Keratinocyte (primary cell): Measurements from ENCODE around the gene SETD2. TPM values are rescaled to one million over a fixed set of nuclear protein-coding genes. Genes with fewer than 3 reads are reported as not detected.
A peak's percentile ranks its signal among the peaks of the same experiment; 100 is the strongest.

Source experiments
- DNase-seq: peaks from one replicate; pipeline ENCODE4 v3.0.0-alpha.2; 2011; ENCODE audit warnings: low read depth, missing footprints, low spot score
- FAIRE-seq: peaks from 2 replicates; lab custom pipeline; 2011; peaks lifted over from hg19 to GRCh38; lab: Jason Lieb, UNC
- H2AFZ ChIP-seq: 2 replicates; pipeline ENCODE4 v1.6.0; 2012; ENCODE audit warnings: low read length, control low read depth, inconsistent platforms; ENCODE audit not compliant: control insufficient read depth
- H3K27ac ChIP-seq: 2 replicates; pipeline ENCODE4 v1.5.1; 2011; ENCODE audit warnings: low read length; ENCODE audit not compliant: control insufficient read depth, insufficient read depth
- H3K27me3 ChIP-seq: 3 replicates; pipeline ENCODE4 v1.6.0; 2011; ENCODE audit warnings: low read length; ENCODE audit not compliant: control insufficient read depth, insufficient read depth; ENCODE audit errors: extremely low read depth
- H3K36me3 ChIP-seq, 2 experiments: 2 replicates in 1 of 2; 3 replicates in 1 of 2; pipeline ENCODE4 v1.5.1; 2011; ENCODE audit warnings: low read length in 2 of 2, mild to moderate bottlenecking in 1 of 2; ENCODE audit not compliant: control insufficient read depth in 2 of 2, insufficient read depth in 2 of 2; ENCODE audit errors: extremely low read depth in 1 of 2
- H3K4me1 ChIP-seq: 3 replicates; pipeline ENCODE4 v1.5.1; 2011; ENCODE audit warnings: low read length; ENCODE audit not compliant: control insufficient read depth, insufficient read depth; ENCODE audit errors: extremely low read depth
- H3K4me2 ChIP-seq: 3 replicates; pipeline ENCODE4 v1.6.0; 2011; ENCODE audit warnings: low read depth, low read length; ENCODE audit not compliant: control insufficient read depth, insufficient read depth; ENCODE audit errors: extremely low read depth
- H3K4me3 ChIP-seq, 3 experiments: fragments of 200-600 bp in 1 of 3; sonication (generic) in 1 of 3; 2 replicates in 2 of 3; 3 replicates in 1 of 3; pipeline ENCODE4 v1.5.1; 2011 to 2016; ENCODE audit warnings: low read length in 3 of 3, mild to moderate bottlenecking in 3 of 3, control low read depth in 2 of 3, inconsistent platforms in 1 of 3, low read depth in 1 of 3, mixed read lengths in 1 of 3, mixed run types in 1 of 3, moderate library complexity in 1 of 3; ENCODE audit not compliant: control insufficient read depth in 2 of 3, insufficient read depth in 2 of 3; ENCODE audit errors: extremely low read depth in 1 of 3
- H3K79me2 ChIP-seq: 2 replicates; pipeline ENCODE4 v1.6.0; 2012; ENCODE audit warnings: low read length; ENCODE audit not compliant: control insufficient read depth, insufficient read depth
- H3K9ac ChIP-seq: 3 replicates; pipeline ENCODE4 v1.6.0; 2011; ENCODE audit warnings: low read length; ENCODE audit not compliant: control insufficient read depth, insufficient read depth; ENCODE audit errors: extremely low read depth
- H3K9me1 ChIP-seq: 3 replicates; pipeline ENCODE4 v1.6.0; 2011; ENCODE audit warnings: low read length; ENCODE audit not compliant: control insufficient read depth, insufficient read depth; ENCODE audit errors: extremely low read depth
- H3K9me3 ChIP-seq: 2 replicates; pipeline ENCODE4 v1.5.1; 2012; ENCODE audit warnings: low read depth, low read length; ENCODE audit not compliant: control insufficient read depth
- H4K20me1 ChIP-seq: 3 replicates; pipeline ENCODE4 v1.6.0; 2011; ENCODE audit warnings: low read length; ENCODE audit not compliant: control insufficient read depth, insufficient read depth; ENCODE audit errors: extremely low read depth
- EZH2 ChIP-seq: IDR thresholded peaks from one replicate; pipeline ENCODE4 v1.6.1; 2012; ENCODE audit warnings: inconsistent platforms, mild to moderate bottlenecking, low read length, moderate library complexity
- dilution Hi-C: fragments of 300-500 bp; cut with MboI; formaldehyde crosslinking; loops from one replicate; pipeline ENCODE4 v1.7.0; 2020; ENCODE audit warnings: low sequenced_read_pairs; ENCODE audit not compliant: extremely low pct_ligation_motif_present
- polyA plus RNA-seq, 5 experiments: library from polyadenylated mRNA; depleted of rRNA in 3 of 5; stranded (reverse) in 3 of 5; stranded (forward) in 1 of 5; unstranded in 1 of 5; fragments of >200 nt; gene quantifications; 1 replicate in 1 of 5; 2 replicates in 3 of 5; 3 replicates in 1 of 5; pipeline versions ENCODE4 v1.2.1 to v1.2.3, GENCODE V29; 2011 to 2012; ENCODE audit warnings: missing spikeins in 2 of 5, low read depth in 1 of 5, low replicate concordance in 1 of 5
- TF ChIP-seq, protein P1 (sequence below), 3 experiments: IDR thresholded peaks in 1 of 3; conservative IDR thresholded peaks in 1 of 3; optimal IDR thresholded peaks in 1 of 3; 2 replicates in 2 of 3; 3 replicates in 1 of 3; pipeline versions ENCODE3 to v1.5.1; 2011; ENCODE audit warnings: low read length in 3 of 3, mild to moderate bottlenecking in 3 of 3, moderate library complexity in 2 of 3, control low read depth in 1 of 3, inconsistent platforms in 1 of 3; ENCODE audit not compliant: insufficient read depth in 2 of 3; ENCODE audit errors: extremely low read depth in 1 of 3

Gene SETD2
- polyA plus RNA-seq, 1 donor (not counting 4 experiments of a cell fraction or from before 2014, with no cell fraction given), result 23.3 TPM

DNA sequence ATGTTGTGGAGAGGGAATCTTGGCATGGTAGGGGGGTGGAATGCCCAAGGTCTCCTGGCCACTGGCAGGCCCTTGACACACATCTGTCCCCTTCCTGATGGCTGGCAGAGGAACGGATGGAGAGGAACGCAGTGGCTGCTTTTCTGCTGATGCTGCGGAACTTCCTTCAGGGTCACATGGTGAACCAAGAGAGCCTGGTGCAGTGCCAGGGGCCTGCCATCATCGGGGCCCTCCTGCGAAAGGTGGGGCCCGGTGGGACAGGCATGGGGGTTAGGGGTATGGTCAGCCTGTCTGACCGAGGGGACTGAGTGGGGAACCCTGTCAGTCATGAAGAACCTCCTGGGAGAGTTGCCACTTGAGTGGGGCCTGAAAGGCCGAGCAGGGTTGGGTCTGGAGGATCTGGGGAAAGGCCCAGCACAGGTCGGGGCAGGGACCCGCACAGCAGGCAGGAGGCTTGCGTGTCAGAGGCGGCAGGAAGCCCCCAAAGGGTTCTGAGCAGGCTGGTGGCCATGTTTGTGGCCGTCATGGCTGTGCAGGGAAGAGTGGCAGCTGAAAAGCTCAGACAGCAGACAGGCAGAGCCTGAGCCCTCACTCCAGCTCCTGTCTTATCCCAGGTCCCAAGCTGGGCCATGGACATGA lies 166.3 kb downstream of the SETD2 start:
- Histone ChIP-seq H3K9me1 (no peaks in the 10 kb centered on the region), H3K4me1 (peaks cover 15% of the 10 kb centered on the region), H3K4me2 (no peak overlapping the region), H4K20me1 (peaks cover 3% of the 10 kb centered on the region), H3K79me2 (no peaks in the 10 kb centered on the region), H3K36me3 (peaks cover 38 to 54% of the 10 kb centered on the region in 2 experiments), H2AFZ (no peak overlapping the region), H3K27ac (no peak overlapping the region), H3K9me3 (no peaks in the 10 kb centered on the region), H3K27me3 (no peaks in the 10 kb centered on the region), H3K9ac (no peak overlapping the region), H3K4me3 (no peak overlapping the region)
- dilution Hi-C loops, result no loop called here
- TF ChIP-seq, protein P1, sequence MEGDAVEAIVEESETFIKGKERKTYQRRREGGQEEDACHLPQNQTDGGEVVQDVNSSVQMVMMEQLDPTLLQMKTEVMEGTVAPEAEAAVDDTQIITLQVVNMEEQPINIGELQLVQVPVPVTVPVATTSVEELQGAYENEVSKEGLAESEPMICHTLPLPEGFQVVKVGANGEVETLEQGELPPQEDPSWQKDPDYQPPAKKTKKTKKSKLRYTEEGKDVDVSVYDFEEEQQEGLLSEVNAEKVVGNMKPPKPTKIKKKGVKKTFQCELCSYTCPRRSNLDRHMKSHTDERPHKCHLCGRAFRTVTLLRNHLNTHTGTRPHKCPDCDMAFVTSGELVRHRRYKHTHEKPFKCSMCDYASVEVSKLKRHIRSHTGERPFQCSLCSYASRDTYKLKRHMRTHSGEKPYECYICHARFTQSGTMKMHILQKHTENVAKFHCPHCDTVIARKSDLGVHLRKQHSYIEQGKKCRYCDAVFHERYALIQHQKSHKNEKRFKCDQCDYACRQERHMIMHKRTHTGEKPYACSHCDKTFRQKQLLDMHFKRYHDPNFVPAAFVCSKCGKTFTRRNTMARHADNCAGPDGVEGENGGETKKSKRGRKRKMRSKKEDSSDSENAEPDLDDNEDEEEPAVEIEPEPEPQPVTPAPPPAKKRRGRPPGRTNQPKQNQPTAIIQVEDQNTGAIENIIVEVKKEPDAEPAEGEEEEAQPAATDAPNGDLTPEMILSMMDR (optimal IDR thresholded peaks at IDR 0.05 in 1 of 3, IDR thresholded peaks at IDR 0.05 in 1 of 3, conservative IDR thresholded peaks at IDR 0.05 in 1 of 3; ENCODE audit: extremely low read depth in 1 of 3, insufficient read depth in 2 of 3, low read length in 3 of 3), result no peak
- DNase-seq, result no peak
- FAIRE-seq, result no peak

DNA sequence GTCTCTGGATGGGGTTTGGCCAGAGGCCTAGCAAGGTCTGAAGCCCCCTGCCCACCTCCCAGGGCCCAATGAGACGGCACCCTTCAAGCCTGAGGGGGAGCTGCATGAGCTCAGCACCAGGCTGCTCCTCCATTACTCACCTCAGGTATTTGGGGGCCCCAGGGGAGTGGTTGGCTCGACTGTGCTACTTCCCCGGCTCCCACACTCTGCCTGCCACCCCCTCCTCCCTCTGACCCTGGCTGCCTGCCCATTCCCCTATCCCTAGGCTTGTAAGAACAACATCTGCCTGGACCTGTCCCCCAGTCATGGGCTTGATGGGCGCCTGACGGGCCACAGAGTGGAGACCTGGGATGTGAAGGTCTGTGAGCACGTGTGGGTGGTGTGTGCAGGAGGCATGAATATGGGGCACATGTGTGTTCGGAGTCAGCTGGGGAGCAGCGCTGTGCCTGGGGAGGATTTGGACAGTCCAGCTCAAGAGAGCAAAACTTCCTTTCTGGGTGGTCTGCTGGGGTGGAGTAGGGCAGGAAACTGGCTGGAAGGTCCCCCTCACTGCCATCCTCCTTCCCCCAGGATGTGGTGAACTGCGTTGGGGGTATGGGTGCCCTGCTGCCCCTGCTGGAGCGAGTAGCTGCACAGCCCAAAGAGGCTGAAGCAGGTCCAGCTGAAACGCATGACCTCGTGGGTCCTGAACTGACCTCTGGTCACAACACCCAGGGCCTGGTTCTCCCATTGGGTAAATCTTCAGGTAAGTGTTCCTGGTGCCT lies 167.0 kb downstream of the SETD2 start:
- Histone ChIP-seq H3K9me1 (no peaks in the 10 kb centered on the region), H3K79me2 (no peaks in the 10 kb centered on the region), H3K4me3 (no peak overlapping the region), H3K9me3 (no peaks in the 10 kb centered on the region), H3K36me3 (peaks cover 35 to 51% of the 10 kb centered on the region in 2 experiments), H3K4me1 (peaks cover 15% of the 10 kb centered on the region), H4K20me1 (peaks cover 3% of the 10 kb centered on the region), H3K9ac (no peak overlapping the region), H3K27ac (no peak overlapping the region), H3K4me2 (peak overlapping the region; percentile 12), H2AFZ (no peak overlapping the region), H3K27me3 (no peaks in the 10 kb centered on the region)
- FAIRE-seq (no peak), DNase-seq (no peak)
- dilution Hi-C loops, result no loop called here
- TF ChIP-seq, protein P1 (optimal IDR thresholded peaks at IDR 0.05 in 1 of 3, IDR thresholded peaks at IDR 0.05 in 1 of 3, conservative IDR thresholded peaks at IDR 0.05 in 1 of 3; ENCODE audit: extremely low read depth in 1 of 3, insufficient read depth in 2 of 3, low read length in 3 of 3), result no peak
- no peak for TF ChIP-seq EZH2
